CD4-positive, alpha-beta T cell treated with Interferon alpha-2 for 1 hour (primary cell): Measurements from ENCODE around the gene CD44.
A peak's percentile ranks its signal among the peaks of the same experiment; 100 is the strongest.

Experiments used
- DNase-seq, 2 donors: peaks; one replicate each; pipeline ENCODE4 v3.0.0-alpha.2; 2020 to 2022

CD44 gene

DNA sequence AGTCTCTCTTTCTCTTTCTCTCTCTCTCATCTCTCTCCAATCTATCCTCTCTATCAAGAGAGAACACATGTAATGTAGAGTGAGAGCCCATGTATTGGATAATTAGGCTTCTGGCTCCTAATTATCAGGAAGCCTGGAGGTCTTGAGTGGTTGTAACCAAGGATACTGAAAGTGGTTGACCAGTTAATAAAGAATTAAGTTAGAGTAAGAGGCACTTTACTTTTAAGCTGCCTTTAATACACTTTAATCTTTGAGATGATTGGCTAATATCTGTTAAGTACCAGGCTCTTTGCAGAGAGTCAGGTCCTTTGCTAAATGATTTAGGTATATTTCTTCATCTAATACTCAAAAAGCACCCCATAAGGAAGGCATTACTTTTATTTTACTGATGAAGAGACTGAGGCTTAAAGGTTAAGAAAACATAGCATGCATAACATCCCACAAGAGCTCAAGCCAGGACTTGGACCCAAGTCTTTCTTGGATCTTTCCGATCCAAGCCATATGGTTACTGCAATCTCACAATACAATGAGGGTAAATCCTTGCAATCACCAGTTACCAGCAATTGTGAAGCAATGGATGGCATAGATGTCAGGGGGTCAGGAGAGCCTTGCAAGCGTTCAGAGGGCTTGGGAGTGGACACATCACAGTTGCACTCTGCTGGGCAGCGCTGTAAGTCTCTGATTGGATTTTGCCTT, 22.1 kb downstream of the CD44 start:
- DNase-seq: no peak

DNA sequence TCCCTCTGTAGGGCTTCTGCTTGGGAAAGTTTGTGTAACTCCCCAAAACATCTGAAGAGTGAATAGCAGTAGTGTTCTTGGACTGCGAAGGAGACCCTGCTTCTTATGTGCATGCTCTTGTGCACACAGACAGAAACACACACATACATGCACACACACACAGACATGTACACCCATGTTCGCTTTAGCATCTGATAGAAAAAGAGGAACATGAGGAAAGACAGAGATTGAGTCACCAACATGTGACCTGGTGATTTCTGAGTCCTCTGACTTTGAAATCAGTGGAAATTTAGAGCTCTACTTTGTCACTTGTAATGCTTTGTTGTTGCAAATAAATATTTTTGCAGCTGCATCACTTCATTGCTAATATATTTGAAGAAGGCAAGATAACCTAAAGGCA, 23.8 kb downstream of the CD44 start:
- DNase-seq: peak in 1 of 2 donors; percentile 42

DNA sequence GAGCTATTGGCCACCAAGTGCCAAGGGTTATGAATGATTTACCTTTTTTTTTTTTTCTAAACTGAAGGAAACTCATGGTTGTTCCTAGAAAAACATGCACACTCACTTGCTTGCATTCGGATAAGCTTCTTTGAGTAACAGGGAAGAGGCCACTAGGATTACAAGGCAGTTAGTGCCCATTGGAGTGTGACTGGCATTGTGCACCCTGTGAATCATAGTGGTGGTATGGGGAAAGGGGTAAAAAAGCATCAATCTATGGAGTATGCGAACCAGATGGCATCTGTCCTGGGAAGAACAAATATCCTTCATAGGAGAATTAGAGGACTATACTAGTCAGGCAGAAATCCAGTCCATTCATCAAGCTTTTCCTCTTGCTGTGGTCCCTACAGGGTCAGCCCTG, 24.2 kb downstream of the CD44 start:
- no peak for DNase-seq

DNA sequence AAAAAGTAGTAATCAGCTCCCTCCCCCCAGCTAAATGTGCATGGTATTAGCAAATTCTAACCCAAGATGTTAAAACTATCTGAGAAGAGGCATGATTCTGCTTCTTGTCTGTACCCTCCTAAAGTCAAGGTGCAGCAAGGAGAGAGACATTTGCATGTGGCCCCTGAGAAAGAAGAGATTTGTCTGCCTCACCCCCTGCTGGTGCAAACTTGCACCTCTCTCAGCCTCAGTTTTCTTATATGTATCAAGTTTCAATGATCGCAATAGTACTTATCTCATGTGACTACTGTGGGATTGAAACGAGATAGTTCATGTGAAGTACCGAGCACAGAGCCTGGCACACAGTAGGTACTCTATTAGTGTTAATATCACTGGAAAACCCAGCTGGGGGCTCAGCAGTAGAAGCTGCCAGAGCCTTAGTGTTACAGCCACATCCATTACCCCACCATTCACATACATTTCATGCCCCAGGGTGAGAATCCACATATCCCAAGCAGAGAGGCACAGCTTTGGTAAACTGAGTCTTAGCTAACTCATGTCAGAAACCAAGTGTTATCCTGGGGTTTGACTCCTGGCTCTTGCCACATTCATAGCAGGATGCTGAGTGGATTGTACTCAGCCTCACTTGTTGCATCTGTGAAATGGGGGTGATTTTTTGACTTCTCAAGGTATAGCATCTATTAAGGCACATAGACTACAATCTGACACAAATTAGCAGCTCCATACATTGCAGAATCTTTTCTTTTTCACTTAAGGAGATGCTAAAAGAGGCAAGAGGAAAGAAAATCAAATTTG, 24.9 kb downstream of the CD44 start:
- peak; percentile 59 to 73 for DNase-seq

DNA sequence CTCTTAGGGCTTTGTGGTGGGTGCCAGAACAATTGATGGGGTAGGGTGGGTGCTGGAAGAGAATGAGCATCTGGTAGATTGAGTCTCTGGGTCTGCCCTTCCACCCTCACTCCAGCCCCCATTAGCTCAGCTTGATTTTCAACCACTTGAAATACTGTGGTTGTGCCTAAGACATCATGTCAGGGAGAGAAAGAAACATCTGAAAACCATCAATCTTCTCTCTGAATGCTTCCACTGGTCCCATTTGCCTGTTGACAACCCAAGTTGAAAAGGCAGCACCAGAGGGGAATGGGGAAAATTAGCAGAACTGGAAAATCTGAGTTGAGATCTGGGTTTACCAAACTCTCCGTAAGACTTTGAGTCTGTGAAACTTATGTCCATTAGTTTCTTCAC, 26.1 kb downstream of the CD44 start:
- no peak for DNase-seq

DNA sequence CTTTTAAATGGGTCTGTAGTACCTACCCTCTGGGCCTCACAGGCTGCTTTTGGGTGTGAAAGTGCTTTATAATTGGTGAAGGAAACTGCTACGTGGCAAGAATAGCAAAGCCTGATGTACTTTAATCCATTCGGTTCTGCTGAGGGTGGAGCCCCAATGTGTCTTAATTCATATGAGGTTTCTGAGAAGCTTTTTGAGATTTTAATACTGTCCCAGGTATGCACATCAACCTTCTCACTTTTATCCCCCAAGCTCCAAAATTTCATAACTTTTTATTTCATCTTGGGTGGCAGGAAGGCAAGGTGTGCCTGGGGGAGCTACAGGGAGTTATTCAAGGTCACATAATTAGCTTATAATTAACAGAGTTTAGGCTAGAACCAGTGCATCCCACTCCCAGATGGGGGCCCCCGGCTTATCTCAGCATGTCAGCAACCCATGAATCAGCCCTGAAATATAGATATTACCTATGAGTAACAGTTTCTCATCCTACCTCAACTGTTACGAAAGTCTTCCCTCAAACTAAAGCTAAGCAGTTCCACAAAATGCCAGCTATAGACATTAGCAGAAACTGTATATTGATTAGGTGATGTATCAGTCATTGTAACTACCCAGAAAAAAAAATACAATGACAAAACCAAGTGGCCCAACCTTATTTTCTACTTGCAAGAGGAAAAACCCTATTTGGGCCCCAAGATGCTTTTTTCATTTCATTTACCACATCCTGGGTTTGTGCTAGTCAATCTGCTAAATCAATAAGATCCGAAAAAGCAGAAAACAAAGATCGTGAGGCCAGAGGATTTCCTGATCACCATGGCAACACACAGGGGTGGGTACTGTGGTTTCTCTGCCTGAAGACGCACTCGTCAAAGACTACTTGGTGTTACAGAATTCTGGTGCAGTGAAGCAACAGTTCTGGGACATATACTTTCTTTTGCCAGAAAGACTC, 26.7 kb downstream of the CD44 start:
- peak; percentile 95 to 97 for DNase-seq

DNA sequence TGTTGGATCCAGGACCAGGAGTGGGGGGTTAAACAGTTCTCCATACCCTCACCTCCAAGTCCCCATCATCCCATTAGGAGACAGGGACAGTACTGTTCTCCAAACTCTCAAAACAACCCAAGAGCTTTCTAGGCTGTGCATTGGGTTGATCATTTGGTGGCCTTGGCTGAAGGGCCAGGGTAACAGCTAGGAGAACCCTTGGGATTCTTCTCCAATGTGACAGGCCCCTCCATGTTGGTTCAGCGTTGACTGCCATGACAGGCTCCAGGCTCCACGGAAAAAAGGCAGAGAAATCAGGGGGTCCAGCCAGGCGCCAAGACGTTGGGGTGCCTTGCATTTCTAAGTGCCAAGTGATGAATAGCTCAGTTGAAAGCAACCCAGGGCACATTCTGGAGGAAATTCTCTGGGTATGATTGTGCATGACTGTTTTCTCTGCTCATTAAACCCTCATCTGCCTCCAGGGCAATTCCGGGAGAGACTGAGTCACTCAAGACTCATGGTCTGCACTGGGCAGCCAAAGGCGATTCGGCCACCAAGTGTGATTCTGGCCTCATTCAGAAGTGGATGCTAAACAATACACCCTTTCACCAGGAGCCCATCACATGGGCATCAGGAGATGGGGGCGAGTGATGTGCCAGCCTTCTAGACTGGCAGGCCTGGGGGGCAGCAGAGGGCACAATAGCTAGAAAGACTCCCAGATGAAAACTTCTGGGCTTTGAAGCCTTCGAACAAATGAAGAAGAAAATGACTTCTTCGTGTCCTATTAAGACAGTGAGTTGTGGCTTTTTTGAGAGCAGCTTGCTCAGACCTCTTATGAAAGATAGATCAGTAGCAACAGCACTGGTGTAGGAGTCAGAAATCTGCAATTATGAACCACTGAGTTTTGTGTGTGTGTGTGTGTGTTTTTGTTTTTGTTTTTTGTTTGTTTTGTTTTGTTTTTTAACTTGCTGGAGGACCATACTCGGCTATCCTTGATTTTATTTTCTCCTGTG, 27.7 kb downstream of the CD44 start:
- peak; percentile 47 to 63 for DNase-seq

DNA sequence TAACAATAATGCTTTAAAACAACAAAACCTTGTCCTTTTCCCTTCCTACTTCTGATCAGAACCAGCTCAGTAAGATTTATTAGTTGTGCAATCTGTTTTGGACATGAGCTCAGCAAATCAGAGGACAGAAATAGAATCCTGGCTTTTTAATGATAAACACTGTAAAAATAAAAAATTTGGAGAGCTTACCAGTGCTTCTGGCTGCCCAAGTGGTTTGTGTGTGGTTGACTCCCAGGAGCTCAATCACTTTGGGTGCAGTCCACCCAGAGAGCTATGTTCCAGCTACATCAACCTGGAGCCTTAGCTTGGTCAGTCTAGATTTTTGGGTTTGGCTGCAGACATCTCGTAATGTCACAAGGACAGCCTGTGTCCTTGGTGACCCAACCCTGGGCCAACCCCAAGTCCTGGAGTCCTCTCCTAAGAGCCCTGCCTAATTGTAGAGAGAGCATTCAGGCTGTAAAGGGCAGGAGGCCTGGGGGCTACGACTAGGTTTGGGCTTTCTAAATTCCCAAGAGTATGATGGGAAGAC, 28.5 kb downstream of the CD44 start:
- no peak for DNase-seq

DNA sequence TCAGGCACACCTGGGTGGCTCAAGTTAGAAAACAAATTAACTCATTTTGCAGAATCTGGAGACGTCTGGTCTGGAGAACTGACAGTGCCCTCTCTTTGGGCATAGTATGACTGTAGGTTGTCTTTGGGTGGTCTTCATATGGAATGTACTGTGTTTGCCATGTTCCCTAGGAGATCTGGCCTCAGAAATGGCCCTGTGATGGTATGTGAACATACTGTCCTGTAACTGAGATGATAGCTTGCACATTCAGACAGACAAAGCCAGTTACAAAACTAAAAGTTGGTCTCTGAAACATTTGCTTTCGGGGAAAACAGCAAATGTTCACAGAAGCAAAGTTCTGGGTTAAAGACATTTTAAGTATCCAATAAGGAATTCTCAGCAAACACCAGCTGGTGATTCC, 29.7 kb downstream of the CD44 start:
- no peak for DNase-seq

DNA sequence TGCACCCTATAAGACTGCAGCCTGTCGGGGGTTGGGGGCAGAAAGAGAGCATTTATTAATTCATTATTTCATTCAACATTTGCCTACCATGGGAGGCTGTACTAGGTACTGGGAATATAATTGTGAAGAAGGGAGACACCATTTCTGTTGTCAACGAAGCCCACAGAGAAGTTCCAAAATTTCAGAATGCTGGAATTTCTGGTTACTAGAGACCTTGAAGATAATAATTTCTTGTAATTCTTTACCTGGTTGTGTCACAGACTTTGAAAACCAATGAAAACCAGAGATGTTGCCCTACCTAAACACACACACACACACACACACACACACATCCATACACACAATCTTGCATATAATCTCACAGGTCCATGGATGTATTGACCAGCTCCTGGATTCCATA, 30.1 kb downstream of the CD44 start:
- DNase-seq: no peak

DNA sequence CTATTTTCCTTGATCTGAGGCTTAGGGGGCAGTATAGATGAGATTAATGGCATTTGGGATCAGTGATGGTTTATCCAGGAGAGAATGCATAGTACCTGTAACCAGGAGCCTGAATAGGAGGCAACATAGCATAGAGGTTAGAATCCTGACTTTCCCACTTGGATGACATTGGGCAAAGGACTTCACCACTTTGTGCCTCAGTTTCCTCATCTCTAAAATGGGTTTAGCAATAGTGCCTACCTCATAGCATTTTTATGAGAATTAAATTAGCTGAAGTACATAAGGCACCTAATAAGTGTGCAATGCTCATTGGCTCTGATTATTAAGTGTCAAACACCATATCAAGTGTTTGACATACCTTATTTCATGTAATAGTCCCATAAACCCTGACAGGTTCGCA, 30.8 kb downstream of the CD44 start:
- DNase-seq: no peak

DNA sequence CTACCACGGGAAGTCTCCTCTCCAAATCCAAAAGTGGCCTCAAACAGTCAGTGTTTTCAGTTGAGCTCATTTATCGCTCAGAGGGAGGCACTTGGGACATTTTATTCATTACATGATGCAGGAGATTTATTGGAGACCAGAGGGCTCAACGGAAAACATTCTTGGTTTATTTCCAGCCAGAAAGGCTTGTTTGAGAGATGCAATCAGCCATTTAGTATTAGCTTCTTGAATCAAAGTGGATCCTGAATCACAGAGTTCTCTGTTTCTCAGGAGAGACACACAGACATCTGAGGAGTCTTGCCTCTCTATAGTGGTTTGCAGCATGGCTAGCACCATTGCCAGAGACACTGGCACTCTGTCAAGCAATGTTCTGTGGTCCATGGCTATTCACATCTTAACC, 31.5 kb downstream of the CD44 start:
- DNase-seq: no peak

DNA sequence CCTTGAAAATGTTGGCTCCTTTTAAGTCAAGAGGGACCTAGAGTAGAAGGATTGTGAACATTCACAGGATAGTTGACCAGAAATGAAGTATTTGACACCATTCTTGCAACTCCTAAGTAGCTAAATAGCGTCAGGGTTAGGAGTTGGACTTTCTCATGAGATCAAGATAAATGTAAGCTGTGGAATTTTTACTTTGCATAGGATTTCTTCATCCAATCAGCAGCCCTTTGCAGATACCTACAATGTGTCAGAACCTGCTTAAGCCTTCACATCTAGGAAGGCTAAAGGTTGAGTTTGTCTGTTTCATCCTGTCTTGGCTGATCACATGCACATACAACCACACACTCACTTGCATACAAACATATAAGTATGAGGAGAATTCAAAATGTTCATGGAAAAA, 32.3 kb downstream of the CD44 start:
- no peak for DNase-seq

DNA sequence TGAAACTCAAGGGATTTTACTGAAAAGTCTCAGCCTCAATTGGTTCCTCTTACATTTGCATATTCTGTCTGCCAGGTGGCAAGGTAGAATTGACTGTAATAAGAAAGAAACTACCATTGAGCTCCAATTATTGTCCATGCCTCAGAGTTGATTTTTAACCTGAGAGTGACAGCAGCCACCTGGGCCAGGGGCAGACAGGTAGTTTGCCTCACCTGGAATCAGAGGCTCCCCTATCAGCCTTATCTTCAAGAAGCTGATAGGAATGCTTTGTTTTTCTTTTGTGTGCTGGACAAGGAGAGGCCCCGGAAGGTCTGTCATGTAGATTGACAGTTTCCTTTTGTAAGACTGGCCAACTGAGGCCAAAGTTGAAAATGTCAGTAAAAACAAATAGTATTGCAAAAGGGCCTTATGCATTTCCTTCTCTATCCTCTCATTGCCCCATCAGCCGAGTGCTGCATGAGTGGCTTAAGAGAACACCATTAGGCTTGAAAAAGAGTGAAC, 34.1 kb downstream of the CD44 start:
- no peak for DNase-seq

DNA sequence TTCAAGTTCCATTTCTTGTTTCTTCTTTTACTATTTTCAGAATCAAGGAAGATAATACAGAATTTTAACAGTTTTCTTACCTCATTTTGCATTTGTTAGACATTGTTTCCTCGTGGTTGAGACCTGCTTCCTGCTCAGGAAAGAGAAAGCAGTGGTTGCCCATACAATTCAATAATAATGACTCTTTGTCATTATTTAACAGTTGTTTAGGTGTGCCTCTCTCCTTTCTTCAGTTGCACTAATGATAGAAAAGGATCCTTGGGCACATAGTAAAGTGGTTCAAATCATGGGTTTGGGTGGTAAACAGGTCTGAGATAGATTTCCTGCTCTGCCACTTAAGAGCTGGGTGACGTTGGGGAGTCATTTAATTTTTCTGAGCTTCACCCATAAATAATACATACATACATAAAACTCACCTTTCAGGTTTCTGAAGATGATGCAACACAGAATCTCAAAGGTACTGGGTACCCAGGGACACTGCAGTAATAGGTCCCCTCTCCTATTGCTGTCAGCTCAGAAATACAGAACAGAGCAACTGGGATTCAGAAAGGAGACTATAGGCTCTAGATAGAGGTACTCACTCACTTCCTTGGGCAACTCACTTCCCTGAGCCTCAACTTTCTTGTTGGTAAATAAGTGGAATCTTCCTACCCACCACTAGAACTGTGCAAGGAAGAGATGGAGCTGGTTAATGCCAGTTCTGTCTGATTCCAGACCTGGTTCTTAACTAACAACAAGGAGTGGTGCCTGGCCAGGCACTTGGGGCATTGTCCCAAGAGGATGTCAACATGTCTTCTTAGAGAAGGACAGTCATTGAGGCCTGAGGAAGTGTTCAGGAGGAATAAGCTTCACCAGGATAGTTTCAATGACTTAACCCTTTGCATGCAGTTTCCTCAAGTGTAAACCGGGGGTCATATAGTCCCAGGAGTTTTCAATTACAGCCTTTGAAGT, 34.9 kb downstream of the CD44 start:
- peak in 1 of 2 donors; percentile 59 for DNase-seq

DNA sequence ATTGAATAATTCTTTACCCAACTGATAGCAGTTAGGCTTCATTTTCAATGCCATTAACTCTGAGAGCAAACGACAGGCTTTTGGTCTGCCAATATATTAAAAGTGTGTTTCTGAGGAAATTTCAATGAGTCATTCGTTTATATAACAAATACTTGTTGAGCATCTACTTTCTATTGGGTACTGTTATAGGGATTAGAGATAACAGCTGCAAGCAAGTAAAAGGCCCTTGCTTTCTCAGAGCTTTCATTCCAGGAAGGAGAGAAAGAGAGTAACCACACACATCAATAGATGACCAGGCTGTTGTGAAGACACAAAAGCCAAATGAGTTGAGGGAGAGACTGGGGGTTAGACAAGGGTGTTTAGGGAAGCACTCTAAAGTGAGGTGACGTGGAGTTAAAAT, 35.7 kb downstream of the CD44 start:
- DNase-seq: peak in 1 of 2 donors; percentile 58

DNA sequence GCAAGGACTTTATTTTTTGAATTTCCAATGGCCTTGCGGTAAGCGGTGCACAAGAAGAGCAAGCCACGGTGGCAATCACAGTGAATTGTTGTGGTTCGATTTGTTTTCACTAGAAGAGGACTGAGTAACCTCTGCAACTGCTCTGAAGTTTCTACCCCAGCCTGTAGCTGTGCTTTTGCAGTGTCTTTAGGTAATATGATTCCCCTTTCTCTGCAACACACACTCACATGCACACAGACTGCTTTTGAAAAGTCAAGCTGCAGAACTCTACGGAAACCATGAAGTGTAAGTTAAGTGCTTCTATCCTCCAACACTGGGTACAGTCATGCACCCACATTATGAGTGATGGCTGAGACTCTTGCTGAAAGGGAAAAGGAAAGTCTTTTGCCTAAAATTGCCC, 38.4 kb downstream of the CD44 start:
- DNase-seq: peak; percentile 39 to 60

DNA sequence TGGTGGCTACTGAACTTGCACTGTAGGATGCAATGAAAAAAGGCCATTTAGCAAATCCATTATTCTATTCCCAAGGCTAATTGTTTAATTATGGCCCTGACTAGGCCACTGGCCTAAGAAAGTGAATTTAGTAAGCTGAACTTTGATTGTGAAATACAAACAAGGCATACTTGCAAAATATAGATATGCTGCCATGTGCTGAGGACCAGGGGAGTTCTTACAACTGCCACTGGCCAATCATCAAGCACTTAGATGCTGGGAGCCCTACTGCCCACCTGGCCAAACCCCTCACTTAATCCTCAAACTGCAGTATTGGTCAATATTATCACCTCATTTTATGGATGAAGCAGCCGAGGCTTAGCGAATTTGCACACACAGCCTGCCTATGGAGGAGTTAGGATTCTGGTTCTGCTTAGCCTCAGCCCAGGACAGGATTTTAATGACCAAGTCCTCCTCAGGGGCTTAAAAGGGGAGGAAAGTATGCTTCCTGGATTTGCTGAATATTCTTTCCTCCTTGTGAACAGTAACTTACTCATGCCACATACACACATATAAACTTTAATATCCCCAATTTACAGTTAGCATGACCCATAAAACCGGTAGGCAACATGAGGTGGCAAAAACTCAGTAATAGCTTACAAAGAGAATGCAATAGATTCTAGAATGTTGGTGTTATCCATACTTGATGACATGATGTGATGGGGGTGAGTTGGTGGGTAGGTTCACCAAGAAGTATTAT, 39.3 kb downstream of the CD44 start:
- DNase-seq: no peak

DNA sequence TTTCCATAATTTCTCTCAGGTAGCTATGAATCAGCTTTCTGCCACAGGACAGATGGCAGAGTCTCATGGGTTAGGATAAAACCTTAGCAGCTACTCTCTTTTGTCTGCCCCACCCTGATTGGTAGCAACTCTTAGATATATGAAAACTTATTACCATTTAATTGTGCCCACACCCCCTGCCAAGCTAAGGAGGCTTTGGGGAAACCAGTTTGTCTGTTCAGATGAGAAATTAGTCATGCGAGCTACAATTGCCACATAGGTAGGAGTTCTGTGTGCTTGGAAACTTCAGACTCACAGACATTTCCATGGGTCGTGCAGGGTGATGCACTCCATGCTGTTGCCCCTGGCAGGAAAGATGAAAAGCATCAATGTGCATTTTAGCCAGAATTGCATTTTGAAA, 39.9 kb downstream of the CD44 start:
- DNase-seq: no peak
